Skeletal muscle satellite cell (primary cell): ENCODE results near the gene FBXW12. TPM values are rescaled to one million over a fixed set of nuclear protein-coding genes. Genes with fewer than 3 reads are reported as not detected.
"Not testable (repeated sequence)": the region's sequence is repeated elsewhere in the genome, so short reads cannot be mapped to it uniquely, and the experiment has no call there.

Experiments used
- H3K27me3 ChIP-seq: 2 replicates; pipeline ENCODE4 v1.7.0; 2013; ENCODE audit warnings: low read length; ENCODE audit not compliant: control insufficient read depth, insufficient read depth
- H3K36me3 ChIP-seq: 2 replicates; pipeline ENCODE4 v1.7.0; 2013; ENCODE audit warnings: mild to moderate bottlenecking, control low read depth, low read length; ENCODE audit not compliant: insufficient read depth
- H3K4me1 ChIP-seq: 2 replicates; pipeline ENCODE4 v1.7.0; 2013; ENCODE audit warnings: low read length; ENCODE audit not compliant: control insufficient read depth, insufficient read depth
- H3K4me2 ChIP-seq: 2 replicates; pipeline ENCODE4 v1.7.0; 2013; ENCODE audit warnings: mild to moderate bottlenecking, low read length
- H3K4me3 ChIP-seq: 2 replicates; pipeline ENCODE4 v1.7.0; 2013; ENCODE audit warnings: low read length
- H3K9ac ChIP-seq: 2 replicates; pipeline ENCODE4 v1.7.0; 2013; ENCODE audit warnings: mild to moderate bottlenecking, low read depth, low read length, moderate library complexity
- H3K9me3 ChIP-seq: replicated peaks from 2 replicates; pipeline ENCODE4 v1.7.0; 2013; ENCODE audit warnings: mild to moderate bottlenecking, control low read depth, low read length
- total RNA-seq: library from RNA; depleted of rRNA; stranded (reverse); fragments of >200 nt; gene quantifications from 2 replicates; pipeline ENCODE4 v1.2.3, GENCODE V29; 2012; rRNA removed

FBXW12 gene, protein sequence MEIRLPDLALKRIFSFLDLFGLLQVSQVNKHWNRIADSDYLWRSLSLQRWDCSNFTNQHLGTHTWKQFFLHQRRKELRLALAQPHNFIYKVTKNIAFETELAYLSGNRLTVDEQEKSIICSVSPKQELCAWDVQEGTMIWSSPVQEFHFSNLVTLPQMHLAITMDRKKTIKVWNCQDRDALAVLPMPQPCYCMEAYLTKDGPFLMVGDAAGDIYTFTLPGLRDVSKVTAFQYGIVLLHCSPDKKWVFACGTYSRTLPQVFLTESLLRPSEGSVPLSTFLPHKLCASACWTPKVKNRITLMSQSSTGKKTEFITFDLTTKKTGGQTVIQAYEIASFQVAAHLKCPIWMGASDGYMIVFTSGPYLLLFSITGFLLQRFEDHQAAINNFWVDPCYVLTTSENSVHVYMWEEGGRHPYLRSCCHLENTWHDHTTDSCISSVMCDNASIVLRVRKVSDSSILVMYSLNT
- not detected in 2 replicates for total RNA-seq

GRCh38 chr3:48371651-48372376 lies at the start of gene FBXW12:
TSS of gene FBXW12 (plus strand) at chr3:48372219. CDS start at chr3:48372768, 549 bp downstream.
- Histone ChIP-seq H3K9me3 (no peaks in the 10 kb centered on the region), H3K4me1 (no peaks in the 10 kb centered on the region), H3K36me3 (no peaks in the 10 kb centered on the region), H3K4me3 (no peak within 1 kb of the TSS), H3K27me3 (peaks cover 43% of the 10 kb centered on the region), H3K9ac (no peak within 1 kb of the TSS), H3K4me2 (no peak within 1 kb of the TSS)

DNA sequence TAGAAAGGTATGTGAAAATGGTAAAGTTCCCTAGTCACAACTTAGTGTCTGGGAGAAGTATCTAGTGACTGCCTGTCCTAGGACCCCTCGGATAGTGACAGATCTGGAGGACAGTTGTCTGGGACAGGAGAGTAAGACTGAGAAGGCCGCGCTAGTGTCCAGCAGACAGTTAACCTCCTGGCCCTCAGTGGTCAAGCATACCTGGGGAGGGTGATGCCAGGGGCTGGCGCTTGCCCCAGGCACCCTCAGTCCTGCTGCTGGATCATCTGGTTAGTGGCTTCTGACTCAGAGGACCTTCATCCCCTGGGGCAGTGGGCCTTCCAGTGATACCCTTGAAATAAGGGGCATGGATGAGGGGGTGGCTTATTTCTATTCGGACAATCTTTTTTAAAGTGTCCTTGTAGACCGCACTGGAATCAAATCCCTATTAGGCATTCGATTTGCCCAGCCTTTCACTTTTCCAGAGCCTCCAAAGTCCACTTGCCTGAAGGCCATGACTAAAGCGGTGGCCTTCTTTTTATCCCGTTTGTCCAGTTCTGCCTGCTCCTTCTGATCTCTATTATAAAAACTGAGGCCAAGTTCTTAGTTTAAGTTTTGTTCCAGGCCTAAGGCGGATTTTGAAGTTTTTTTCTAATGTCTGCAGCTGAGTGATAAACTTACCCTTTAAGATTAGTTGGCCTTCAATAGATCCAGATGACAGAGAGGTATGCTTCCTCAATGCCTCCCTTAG lies 40.1 kb upstream of the FBXW12 start:
- not testable (repeated sequence) for H3K4me1 ChIP-seq, H3K36me3 ChIP-seq, H3K4me3 ChIP-seq, H3K9ac ChIP-seq, H3K9me3 ChIP-seq, H3K4me2 ChIP-seq
- H3K27me3 ChIP-seq: peaks cover 58% of the 10 kb centered on the region

GRCh38 chr3:48333346-48334245 lies 38.4 kb upstream of the FBXW12 start, which contains the start of gene SPINK8:
TSS of gene SPINK8 (minus strand) at chr3:48333661. CDS start at chr3:48328341, 5,320 bp downstream.
- H3K9me3 ChIP-seq, H3K4me2 ChIP-seq, H3K36me3 ChIP-seq, H3K4me3 ChIP-seq, H3K9ac ChIP-seq, H3K4me1 ChIP-seq: not testable (repeated sequence)
- H3K27me3 ChIP-seq: peaks cover 44% of the 10 kb centered on the region

GRCh38 chr3:48334605-48335004 lies 37.4 kb upstream of the FBXW12 start:
- H3K4me3 ChIP-seq: no peak overlapping the region
- H3K9ac ChIP-seq: no peak overlapping the region
- H3K36me3 ChIP-seq: no peaks in the 10 kb centered on the region
- H3K4me1 ChIP-seq: no peaks in the 10 kb centered on the region
- H3K27me3 ChIP-seq: peaks cover 35% of the 10 kb centered on the region
- H3K4me2 ChIP-seq: no peak overlapping the region
- H3K9me3 ChIP-seq: no peaks in the 10 kb centered on the region

DNA sequence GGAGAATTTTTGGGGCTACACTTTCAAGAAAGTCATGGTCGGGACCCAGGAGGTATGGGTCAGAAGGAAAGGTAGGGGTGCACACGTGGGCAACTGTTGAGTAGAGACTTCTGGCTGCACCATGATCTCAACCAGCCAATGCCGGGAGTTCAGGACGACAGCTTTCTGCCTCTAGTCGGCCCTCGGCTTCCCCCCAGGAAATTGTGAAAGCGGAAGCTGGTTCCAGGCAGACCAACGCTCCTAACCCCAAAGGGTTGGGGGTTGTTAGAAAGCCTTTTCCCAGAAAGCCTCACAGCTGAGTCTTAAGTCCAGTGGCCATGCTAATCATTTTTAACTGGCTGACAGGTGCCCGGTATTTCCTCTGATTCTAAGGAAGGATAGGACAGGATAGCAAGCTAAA lies 36.7 kb upstream of the FBXW12 start:
- peaks cover 31% of the 10 kb centered on the region for H3K27me3 ChIP-seq
- not testable (repeated sequence) for H3K9me3 ChIP-seq, H3K36me3 ChIP-seq, H3K4me1 ChIP-seq, H3K4me2 ChIP-seq, H3K4me3 ChIP-seq, H3K9ac ChIP-seq

DNA sequence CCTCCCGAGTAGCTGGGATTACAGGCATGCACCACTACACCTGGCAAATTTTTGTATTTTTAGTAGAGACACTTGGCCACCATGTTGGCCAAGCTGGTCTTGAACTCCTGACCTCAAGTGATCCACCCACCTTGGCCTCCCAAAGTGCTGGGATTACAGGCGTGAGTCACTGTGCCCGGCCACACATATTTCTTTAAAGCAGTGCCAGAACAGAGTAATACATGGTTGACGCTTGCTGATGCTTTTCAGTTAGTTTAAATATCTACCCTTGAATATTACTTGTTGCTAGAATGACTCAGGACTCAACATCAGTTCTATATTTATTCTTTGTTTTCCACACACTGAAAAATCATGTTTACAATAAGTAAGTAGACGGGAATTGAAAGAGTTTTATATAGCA lies 34.5 kb upstream of the FBXW12 start:
- H3K9me3 ChIP-seq, H3K4me1 ChIP-seq, H3K36me3 ChIP-seq, H3K4me3 ChIP-seq, H3K9ac ChIP-seq, H3K4me2 ChIP-seq: not testable (repeated sequence)
- peaks cover 22% of the 10 kb centered on the region for H3K27me3 ChIP-seq

DNA sequence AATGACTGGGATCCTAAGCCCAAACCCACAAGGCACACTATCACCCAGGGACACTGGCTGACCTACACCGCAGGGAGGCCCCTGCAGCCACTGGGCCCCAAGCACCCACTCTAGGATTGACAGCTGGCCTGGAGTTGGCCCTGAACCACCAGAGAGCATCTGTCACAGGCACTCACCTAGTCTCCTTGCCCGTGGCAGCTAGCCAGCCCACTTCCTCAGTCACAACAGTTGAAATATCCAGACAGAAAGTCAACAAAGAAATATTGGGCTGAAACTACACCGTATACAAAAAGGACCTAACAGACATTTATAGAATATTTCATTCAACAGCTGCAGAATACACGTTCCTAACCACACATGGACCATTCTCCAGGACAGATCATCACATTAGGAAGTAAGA lies 33.4 kb upstream of the FBXW12 start:
- no peak overlapping the region for H3K9ac ChIP-seq
- no peaks in the 10 kb centered on the region for H3K4me1 ChIP-seq
- no peak overlapping the region for H3K4me3 ChIP-seq
- H3K36me3 ChIP-seq: no peaks in the 10 kb centered on the region
- H3K9me3 ChIP-seq: no peaks in the 10 kb centered on the region
- H3K27me3 ChIP-seq: peaks cover 12% of the 10 kb centered on the region
- no peak overlapping the region for H3K4me2 ChIP-seq

- Histone ChIP-seq H3K4me2 (no peak overlapping the region), H3K27me3 (peaks cover 23% of the 10 kb centered on the region), H3K9ac (no peak overlapping the region), H3K36me3 (no peaks in the 10 kb centered on the region), H3K4me3 (no peak overlapping the region), H3K4me1 (no peaks in the 10 kb centered on the region), H3K9me3 (no peaks in the 10 kb centered on the region)
Measured at GRCh38 chr3:48343432-48343831, 28.6 kb upstream of the FBXW12 start.

- Histone ChIP-seq H3K4me2 (no peak overlapping the region), H3K9me3 (no peaks in the 10 kb centered on the region), H3K27me3 (peaks cover 23% of the 10 kb centered on the region), H3K4me1 (no peaks in the 10 kb centered on the region), H3K4me3 (no peak overlapping the region), H3K36me3 (no peaks in the 10 kb centered on the region), H3K9ac (no peak overlapping the region)
Measured at GRCh38 chr3:48344867-48345507, 27.0 kb upstream of the FBXW12 start.

- no peaks in the 10 kb centered on the region for H3K36me3 ChIP-seq
- no peak overlapping the region for H3K9ac ChIP-seq
- H3K27me3 ChIP-seq: peaks cover 28% of the 10 kb centered on the region
- H3K9me3 ChIP-seq: no peaks in the 10 kb centered on the region
- no peak overlapping the region for H3K4me2 ChIP-seq
- H3K4me3 ChIP-seq: no peak overlapping the region
- H3K4me1 ChIP-seq: no peaks in the 10 kb centered on the region
Measured at GRCh38 chr3:48345946-48346572, 26.0 kb upstream of the FBXW12 start.
